GM12864 (cell line): ENCODE results near the gene TMEM50B.
"Not testable (repeated sequence)": the region's sequence is repeated elsewhere in the genome, so short reads cannot be mapped to it uniquely, and the experiment has no call there.

Experiments
- DNase-seq: peaks from one replicate; pipeline ENCODE4 v3.0.0-alpha.2; 2011; ENCODE audit warnings: low read depth
- H3K4me3 ChIP-seq: 2 replicates; pipeline ENCODE4 v1.5.1; 2011; ENCODE audit warnings: mild to moderate bottlenecking, low read depth, low read length, control low read depth
- CTCF ChIP-seq: IDR thresholded peaks from 2 replicates; pipeline ENCODE4 v1.5.1; 2011; ENCODE audit warnings: low read depth, mild to moderate bottlenecking, moderate library complexity, low read length, control low read depth, inconsistent platforms; ENCODE audit errors: missing control alignments

Gene TMEM50B

GRCh38 chr21:33511639-33512038, 31.9 kb upstream of the TMEM50B start:
- TF ChIP-seq CTCF, result no peak
- no peak overlapping the region for H3K4me3 ChIP-seq
- no peak for DNase-seq

GRCh38 chr21:33510826-33511225, 31.1 kb upstream of the TMEM50B start:
- DNase-seq, result no peak
- TF ChIP-seq CTCF, result no peak

GRCh38 chr21:33507003-33507402, 27.2 kb upstream of the TMEM50B start:
- not testable (repeated sequence) for H3K4me3 ChIP-seq, DNase-seq

More at GRCh38 chr21:33510826-33511225, 31.1 kb upstream of the TMEM50B start:
- no peak overlapping the region for H3K4me3 ChIP-seq

- H3K4me3 ChIP-seq, result no peak overlapping the region
- no peak for TF ChIP-seq CTCF
- DNase-seq, result no peak
Observed at GRCh38 chr21:33505833-33506232, 26.1 kb upstream of the TMEM50B start.

- no peak for DNase-seq
- no peak for TF ChIP-seq CTCF
- H3K4me3 ChIP-seq, result no peak overlapping the region
Observed at GRCh38 chr21:33496345-33496744, 16.6 kb upstream of the TMEM50B start.

- no peak overlapping the region for H3K4me3 ChIP-seq
- no peak for TF ChIP-seq CTCF
- DNase-seq, result no peak
Observed at GRCh38 chr21:33495743-33496142, 16.0 kb upstream of the TMEM50B start.

- TF ChIP-seq CTCF, result no peak
Observed at GRCh38 chr21:33493756-33494155, 14.0 kb upstream of the TMEM50B start.

GRCh38 chr21:33492571-33492970, 12.8 kb upstream of the TMEM50B start:
- no peak for DNase-seq

More at GRCh38 chr21:33493756-33494155, 14.0 kb upstream of the TMEM50B start:
- DNase-seq, result no peak
- H3K4me3 ChIP-seq, result no peak overlapping the region

More at GRCh38 chr21:33492571-33492970, 12.8 kb upstream of the TMEM50B start:
- no peak overlapping the region for H3K4me3 ChIP-seq
- no peak for TF ChIP-seq CTCF
